ENCODE results near the gene DROSHA.

Gene DROSHA

DNA sequence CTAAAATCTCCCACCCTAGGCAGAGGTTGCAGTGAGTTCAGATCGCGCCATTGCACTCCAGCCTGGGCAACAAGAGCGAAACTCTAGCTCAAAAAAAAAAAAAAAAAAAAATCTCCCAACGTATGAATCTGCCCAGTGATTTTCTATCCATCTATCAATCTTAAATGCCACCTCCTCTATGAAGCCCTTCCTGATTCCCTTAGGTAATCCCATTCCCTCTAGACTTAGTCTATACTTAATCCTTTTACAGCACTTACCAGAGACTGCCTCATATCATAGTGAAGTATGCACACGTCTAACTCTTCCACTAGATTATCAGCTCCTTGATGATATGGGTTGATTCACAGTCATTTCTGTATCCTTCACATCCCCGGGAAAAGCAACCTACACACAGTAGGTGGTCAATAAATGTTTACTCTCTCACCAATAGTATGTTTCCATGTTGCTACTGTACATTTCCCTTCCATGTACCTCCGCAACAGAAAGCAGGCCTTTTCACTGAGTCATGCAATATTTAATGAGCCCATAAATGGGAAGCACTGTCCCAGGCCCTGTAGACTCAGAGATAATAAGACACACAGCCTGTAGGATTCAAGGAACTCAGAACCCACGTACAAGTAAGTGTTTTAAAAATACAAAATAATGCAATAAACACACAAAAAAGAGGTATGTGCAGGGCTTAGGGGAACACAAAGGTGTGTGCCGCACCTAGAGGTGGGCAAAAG, 1.2 kb downstream of the DROSHA start:
- no peak for DNase-seq

DNA sequence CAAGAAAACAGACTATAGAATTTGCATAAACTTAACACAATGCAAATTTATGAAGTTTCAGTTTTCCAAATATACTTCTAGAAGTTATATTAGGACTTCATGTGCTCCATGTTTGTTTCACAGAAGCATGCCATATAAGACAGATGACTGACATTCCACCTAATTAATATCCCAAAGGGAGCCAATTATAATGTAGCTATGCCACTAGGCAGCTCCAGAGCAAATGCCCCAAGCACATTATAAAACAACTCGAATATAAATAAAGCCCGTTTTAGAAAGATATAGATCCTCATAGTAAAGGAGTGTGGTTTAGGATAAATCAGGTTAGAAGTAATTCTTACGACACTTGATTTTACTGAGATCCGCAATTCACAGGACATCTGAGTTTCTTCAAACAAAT, 8.9 kb downstream of the DROSHA start:
- DNase-seq = no peak

DNA sequence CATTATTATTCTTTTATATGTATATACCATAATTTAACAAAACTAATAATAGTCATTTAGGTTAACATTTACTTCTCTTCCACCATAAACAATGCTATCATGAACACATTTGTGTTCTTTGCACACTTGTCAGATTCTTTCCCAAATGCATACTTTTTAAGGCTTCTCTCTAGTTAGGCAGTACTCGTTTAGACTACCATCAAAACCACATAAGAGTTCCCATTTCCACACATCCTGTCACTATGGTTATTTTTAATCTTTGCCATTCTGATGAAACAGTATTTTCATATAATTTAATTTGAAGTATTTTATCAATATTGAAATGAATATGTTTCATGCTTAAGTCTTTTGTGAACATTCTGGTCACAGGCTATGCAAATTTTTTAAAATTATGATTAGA, 15.1 kb downstream of the DROSHA start:
- DNase-seq = no peak

DNA sequence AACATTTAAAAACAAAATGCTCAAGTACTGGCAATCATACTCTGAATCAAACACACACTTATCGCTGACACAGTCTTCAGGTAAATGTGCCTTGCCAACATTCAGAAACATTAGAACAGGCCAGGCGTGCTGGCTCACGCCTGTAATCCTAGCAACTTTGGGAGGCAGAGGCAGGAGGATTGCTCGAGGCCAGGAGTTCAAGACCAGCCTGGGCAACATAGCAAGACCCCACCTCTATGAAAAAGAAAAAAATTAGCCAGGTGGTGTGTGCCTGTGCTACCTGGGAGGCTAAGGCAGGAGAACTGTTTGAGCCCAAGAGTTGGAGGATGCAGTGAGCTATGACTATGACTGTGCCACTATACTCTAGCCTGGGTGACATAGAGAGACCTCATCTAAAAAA, 20.6 kb downstream of the DROSHA start:
- no peak for DNase-seq

DNA sequence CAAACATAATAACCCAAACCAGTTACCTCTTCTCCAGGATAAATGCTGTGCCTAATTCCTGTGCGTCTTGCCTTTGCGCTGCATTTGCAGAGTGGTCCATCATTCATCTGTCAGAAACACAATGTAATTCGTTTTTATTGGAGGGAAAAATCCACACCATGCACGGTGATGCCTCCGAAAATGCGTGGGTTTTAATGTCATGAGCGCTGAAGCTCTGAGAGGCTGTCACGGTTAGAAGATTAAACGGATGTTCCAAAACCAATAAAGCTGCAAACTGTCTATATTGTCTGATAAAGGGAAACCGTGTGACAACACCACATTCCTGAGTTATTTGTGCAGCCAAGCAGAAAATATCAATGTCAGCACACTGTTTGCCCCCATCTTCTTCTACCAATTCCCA, 27.4 kb downstream of the DROSHA start:
- no peak for DNase-seq

DNA sequence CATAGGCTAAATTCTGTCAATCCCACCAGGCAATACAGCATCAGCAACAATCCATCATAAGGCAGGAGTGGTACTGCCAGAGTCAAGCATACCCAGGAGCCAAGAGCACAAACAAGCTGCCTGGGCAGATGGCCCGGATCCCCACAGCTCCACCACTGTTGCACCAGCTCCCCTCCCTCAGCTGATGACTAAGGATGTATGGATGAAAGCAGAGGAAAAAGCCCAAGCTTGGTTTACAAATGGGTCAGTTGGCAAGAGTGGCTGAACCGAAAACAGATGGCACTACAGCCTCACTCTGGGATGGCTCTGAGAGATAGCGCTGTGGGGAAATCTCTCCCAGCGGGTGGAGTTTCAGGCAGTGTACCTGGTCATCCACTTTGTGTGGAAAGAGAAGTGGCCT, 29.4 kb downstream of the DROSHA start:
- DNase-seq = no peak

DNA sequence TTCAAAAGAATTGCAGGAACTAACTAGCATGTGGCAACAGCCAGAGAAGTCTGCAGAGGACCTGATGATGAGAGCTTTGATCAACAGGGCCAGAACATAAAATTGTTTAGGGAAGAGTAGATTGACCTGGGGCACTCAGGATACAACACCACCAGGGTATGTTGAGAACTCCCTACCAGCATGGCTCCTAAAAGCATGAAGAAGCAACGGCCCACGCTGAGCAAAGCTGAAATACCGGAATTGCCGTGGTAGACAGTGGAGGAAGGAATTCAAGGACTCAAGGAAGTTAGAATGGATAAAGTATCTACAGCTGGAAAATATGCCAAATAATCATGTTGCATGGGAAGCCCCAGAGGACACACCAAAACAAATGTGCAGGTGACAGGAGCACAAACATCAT, 31.6 kb downstream of the DROSHA start:
- DNase-seq = no peak

DNA sequence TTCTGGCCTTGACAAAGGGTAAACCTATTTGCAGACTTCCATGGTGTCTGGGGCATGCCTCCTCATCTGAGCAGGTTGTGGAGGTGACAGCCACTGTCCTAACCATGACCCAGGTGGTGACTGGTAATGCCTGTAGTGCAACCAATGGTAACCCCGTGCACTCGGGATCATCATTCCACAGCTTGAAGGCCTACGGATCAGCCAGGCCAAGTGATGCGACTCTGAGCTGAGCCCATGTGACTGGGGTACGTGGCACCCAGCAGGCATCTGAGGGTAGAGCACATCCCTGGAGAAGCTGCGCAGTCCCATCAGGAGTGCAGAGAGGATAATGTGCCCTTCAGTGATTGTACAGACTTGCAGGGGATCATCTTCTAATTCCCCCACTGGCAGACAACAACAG, 35.0 kb downstream of the DROSHA start:
- no peak for DNase-seq

DNA sequence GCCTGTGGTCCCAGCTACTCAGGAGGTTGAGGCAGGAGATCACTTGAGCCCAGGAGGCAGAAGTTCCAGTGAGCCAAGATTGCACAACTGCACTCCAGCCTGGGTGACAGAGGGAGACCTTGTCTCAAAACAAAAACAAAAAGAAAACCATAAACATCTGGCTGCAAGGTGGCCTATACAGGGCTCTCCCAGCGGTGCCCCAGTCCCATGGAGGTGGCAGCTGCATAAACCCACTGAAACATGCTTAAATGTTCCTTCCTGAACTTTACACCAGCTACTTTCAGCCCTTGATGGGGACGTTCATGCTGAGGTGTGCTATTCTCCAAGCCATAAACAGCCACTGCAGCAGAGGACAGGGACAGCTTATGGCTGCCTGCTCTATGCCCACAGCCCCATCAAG, 35.6 kb downstream of the DROSHA start:
- DNase-seq = no peak

DNA sequence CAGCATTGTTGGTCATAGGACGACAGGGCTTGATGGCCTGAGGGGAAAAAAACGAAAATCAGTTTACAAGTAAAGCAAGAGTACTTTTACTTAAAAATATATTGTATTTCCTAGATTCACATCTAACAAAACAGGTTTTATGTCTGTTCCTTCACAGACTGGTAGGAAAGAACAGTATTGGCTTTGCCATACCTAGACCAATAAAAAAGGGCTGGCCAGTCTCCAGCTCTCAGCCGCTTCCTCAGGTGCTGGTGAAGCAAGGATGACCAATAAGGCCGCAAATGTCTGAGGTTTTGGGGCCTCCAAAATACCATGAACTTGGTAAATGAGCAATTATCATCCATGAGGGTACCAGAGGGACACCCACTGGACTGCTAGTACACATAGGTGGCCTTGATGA, 36.6 kb downstream of the DROSHA start:
- no peak for DNase-seq

DNA sequence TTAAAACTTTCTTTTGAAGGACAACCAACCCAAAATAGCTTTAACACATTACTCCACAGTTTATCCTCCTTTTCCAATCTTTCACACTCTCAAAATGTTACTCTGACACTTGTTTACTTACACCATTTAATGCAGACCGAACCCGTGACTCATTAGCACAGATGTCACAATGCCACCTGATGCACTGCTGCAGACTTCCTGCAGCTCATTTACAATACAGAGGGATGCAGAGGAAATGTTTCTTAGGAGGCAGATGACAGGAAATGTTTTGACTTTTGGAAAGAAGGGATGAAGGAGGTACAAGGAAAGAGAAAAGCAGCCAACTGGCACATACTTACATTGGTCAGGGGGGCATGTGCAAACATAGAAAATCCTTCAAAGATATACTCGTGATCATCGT, 39.0 kb downstream of the DROSHA start:
- no peak for DNase-seq

DNA sequence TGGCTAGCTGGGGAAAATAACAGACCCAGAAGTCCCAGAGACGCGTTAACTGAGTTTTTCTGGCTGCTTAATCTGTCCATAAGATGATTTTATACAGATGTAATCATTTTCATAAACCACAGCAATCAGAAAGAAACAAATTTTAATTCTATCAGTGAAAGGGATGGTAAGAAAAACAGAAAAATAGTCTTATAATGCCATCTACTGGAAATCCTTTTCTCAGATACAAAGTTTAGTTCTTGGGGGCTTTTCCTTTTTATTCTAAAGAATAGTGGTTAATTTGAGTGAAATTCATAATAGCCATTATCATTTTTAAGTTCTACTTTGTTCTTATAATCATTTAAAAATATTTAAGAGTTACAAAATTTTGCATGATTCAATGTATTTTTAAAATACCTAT, 44.4 kb downstream of the DROSHA start:
- no peak for DNase-seq

DNA sequence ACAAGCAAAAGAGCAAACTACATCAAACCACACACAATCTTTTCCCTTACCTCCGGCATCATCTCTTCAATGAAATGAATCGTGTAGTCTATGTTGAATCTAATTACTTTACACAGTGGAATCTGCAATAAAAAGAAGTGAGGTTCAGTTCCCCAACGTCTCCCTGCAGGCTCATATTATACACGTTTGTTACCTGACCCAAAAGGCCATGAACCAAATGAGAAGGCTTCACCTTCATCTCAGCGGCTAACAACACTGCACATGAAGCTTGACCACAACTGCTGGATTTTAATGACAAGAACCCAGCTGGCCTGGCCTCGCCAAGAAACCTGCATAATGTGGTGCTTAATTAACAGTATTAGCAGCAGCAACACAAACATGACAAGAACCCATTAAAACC, 45.5 kb downstream of the DROSHA start:
- DNase-seq = no peak

DNA sequence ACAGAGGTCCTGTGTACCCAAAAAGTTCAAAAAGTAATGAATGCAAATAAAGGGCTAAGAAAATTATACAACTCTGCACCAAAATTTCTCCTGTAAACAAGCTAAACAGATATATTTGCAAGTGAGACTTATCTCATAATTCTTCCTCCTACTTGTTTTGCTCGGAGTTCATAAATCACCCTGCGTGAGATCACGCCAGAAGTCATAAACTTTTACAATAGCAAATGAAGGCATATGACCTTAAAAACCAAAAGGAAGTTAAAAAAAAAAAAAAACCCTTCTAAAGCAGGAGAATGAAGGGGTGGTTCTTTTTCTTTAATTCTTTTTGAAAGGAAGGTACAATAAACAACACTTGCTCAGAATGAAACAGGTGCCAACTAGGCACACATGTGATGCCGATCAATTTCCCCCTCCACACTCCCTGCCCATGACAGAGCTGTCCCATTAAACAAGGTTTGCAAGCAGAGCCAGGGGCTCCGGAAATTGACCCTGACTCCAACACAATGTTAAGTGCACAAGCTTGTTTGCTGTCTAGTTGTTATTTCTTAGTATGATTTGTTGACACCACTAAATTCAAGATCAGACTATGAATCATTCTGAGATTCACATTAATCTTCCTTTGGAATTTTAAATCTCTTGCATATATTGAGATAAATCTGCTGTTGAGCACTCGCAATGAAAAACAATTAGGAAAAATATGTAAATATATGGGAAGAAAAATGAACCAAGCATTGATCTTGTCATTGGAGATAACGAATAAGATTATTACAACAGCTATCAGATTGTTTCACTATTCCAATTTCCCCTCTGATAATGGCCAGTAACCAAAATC, 46.3 kb downstream of the DROSHA start:
- no peak for DNase-seq

DNA sequence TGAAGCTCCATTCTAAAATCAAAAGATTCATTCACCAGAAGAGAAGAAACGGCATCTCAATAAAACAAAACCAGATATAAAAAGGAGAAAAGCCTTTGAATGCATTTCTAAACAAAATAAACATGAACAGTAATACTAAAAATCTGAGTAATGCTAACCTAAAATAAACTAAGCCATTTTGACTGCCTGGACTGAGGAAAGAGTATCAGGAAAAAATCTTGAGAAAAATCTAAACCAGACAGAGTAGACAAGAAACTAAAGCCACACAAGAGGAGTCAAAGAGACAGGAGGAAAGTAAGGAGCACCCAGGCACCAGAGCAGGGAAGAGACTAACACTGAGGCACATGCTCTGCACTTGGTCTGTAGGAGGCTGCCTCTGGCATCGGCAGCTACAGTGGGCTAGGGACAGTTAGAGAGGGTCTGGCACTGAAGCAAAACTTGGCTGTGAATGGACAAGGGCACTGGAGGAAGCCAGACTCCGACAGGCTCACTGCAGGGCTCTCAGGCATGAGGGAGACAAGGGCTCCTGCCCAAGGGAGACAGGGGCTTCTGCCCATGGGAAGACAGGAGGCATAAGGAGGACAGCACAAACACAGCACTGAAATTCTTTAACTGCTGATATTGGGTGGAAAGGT, 50.2 kb downstream of the DROSHA start:
- DNase-seq = no peak

DNA sequence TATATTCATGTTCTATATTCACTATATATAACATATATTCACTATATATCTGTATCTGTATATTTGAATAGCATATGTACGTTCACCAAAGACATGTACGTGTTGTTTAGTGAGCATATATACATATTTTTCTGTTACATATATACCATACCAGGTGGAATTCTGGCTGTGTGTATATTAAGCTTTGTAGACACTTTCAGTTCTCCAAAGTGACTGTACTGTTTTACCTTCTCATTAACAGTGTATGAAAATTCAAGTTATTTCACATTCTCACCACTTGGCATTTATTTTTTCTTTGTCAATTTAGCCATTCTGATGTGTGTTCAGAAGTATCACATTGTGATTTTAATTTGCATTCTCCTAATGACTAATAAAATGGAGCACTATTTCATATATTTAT, 52.2 kb downstream of the DROSHA start:
- no peak for DNase-seq

DNA sequence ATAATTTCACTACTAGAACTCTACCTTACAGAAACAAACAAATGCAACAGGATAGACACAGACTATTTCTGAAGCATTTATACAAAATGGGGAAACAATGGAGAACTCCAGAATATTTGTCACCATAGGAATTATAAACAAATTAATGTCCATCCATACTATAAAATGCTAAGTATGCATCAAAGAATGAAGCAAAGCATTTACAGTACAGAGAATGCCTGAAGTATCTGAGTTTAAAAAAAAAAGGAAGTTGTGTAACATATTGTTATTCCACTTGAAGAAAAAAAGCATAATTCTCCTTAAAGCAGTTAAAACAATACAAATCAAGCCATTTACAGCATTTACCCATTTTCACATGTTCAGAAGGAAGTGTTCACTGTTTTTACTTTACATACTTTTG, 53.0 kb downstream of the DROSHA start:
- DNase-seq = no peak

DNA sequence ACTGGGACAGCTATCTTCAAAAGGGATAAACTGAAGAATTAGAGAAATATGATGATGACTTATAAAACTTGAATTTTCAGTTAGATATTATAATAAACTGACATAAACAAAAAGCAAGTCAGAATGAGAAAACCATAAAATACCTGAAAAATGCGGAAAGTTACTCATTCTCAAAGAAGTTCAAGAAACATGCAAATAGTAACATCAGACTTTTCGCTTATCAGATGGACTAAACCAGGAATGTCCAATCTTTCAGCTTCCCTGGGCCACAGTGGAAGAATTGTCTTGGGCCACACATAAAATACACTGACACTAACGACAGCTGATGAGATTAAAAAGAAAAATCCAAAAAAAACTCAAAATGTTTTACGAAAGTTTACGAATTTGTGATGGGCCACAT, 53.9 kb downstream of the DROSHA start:
- no peak for DNase-seq

DNA sequence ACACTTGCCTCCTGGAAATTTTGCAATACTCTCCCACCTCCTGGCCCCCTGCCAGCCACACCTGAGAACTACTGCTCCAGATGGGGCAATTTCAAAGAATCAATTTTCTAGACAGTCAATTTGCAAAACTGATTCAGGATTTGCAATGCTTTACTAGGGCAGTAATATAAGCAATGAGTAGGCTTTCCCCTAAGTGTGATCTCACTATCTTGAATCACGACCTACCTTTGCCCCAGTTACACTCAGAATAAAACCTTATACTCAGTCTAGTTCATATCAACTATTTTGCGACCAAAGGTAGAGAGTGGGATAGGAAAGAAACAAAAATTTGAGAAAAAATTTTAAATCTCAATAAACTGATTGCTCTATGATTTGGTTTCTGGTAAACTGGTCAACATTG, 54.4 kb downstream of the DROSHA start:
- no peak for DNase-seq

DNA sequence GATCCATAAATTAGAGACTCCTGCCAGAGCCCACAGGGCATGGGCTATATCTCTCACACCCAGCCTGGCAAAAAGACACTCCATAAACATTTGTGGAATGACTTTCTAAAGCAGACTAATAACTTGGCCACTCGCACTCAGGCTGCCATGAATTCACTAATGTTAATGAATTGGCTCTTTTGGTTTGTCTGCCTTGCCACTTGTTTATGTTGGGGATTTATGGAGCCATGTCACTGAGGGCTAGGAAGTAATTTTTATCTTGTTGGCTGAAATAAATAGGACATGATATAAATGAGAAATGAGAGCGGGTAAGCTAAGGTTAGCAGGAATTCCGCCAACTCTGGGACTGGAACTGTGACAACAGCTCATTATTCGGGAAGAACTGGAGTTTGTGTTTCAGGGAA, 55.2 kb downstream of the DROSHA start:
- DNase-seq = no peak

DNA sequence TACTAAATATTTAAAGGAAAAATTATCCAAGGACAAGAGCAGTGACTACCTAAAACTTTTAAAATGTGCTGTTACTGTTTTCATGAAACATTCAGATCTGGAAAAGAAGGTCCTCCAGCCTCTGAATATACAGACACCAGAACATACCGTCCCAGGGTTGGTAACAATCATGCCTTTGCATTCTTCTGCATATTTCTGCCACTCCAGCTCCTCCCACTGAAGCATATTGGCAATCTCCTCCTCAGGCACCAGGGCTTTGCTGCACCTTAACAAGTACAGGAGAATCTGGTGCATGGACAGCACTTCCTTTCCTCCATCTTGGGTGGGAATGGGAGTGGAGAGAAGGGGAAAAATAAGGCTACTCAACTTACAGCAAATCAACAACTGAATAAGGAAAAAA, 60.0 kb downstream of the DROSHA start:
- no peak for DNase-seq

DNA sequence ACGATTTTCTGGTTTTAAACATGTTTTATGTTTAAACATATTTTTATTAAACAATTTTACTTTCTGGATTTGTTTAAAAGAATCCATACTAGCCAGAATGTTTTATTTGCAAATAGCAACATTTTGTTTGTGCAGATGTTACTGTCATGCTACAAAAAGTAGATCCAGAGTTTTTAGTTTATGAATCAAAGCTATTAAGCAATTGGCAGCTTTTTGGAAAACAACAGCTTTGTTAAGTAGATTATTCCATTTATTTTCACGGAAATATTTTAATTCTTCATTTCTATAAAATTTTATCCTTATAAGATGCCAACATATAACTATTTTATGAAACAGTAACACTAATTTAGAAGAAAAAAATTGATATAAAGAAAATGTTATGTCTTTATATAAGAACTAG, 60.9 kb downstream of the DROSHA start:
- DNase-seq = no peak

DNA sequence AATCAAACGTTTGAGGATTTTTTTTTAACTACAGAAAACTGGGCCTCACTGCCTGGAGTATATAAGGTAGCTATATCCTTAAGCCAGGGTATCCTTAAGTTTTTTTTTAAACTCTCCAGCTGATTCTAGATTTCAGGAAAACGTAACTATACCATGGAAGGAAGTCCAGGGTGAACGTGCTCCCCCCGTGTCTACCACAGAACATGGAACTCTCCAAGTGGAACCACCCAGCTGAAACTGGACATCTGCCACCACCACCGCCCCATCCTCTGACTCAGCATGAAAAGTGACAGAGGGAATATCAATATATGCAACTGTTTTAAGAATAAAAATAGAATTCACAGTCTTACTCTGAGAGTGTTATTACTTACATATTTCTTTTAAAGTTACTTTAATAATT, 61.3 kb downstream of the DROSHA start:
- no peak for DNase-seq

DNA sequence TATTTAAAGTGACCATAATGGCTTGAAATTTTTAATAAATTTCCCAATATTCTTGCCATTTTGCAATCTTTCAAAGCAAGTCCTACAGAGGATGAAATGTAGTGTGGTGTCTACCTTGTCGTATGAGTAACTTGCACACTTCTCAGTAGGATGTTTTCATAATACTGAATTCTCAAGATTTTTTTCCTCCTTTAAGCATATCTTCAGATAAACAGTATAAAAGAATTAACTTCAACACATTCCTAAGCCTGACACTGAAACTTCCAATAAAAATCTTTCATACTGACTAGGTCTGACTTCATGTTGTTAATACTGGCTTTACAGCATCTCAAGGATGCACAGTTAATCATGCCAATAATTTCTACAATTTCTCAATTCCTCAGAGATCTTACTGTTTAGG, 62.0 kb downstream of the DROSHA start:
- no peak for DNase-seq

All from CD4-positive, alpha-beta T cell treated with Interleukin-4 for 4 hours (primary cell).